SK-N-SH (cell line): ENCODE measurements around the gene CDH2.

Source experiments
- EP300 ChIP-seq, 2 experiments: IDR thresholded peaks; 2 replicates each; pipeline versions ENCODE4 v1.4.0 to v1.6.1; 2012; ENCODE audit warnings: borderline replicate concordance in 1 of 2, low read depth in 1 of 2, low read length in 1 of 2
- MEF2A ChIP-seq: IDR thresholded peaks from 2 replicates; pipeline ENCODE4 v1.4.0; 2012; ENCODE audit warnings: low read depth, borderline replicate concordance
- POLR2AphosphoS5 ChIP-seq: IDR thresholded peaks from 2 replicates; pipeline ENCODE4 v1.6.1; 2012; ENCODE audit warnings: low read depth, low read length
- RAD21 ChIP-seq: IDR thresholded peaks from 2 replicates; pipeline ENCODE4 v1.6.1; 2012; ENCODE audit warnings: mild to moderate bottlenecking, low read length
- TAF1 ChIP-seq: IDR thresholded peaks from 2 replicates; pipeline ENCODE4 v1.6.1; 2012; ENCODE audit warnings: low read depth, mild to moderate bottlenecking, low read length, moderate library complexity, borderline replicate concordance
- YY1 ChIP-seq: IDR thresholded peaks from 2 replicates; pipeline ENCODE4 v1.4.0; 2012; ENCODE audit warnings: low read depth, mild to moderate bottlenecking
- TF ChIP-seq, protein P1 (sequence below): fragments of 200-600 bp; sonication (generic); IDR thresholded peaks from 2 replicates; pipeline ENCODE4 v1.6.1; 2017; ENCODE audit warnings: antibody characterized with exemption, mild to moderate bottlenecking, moderate library complexity
- TF ChIP-seq, protein P2 (sequence below): IDR thresholded peaks from 2 replicates; pipeline ENCODE4 v1.4.0; 2012; ENCODE audit warnings: low read depth

DNA sequence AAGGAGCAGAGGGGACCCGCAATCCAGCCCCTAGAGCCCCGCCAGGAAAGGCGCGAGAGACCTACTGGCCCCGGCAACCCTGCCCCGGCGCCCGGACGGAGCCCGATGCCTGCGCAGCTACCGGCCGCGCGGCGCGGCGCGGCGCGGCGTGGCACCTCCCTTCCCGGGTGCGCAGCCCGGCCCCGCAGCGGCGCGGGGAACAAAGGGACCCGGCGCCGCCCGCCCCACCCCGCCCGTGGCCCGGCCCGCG is 307 bp downstream of the CDH2 start:
- TF ChIP-seq, protein P1, sequence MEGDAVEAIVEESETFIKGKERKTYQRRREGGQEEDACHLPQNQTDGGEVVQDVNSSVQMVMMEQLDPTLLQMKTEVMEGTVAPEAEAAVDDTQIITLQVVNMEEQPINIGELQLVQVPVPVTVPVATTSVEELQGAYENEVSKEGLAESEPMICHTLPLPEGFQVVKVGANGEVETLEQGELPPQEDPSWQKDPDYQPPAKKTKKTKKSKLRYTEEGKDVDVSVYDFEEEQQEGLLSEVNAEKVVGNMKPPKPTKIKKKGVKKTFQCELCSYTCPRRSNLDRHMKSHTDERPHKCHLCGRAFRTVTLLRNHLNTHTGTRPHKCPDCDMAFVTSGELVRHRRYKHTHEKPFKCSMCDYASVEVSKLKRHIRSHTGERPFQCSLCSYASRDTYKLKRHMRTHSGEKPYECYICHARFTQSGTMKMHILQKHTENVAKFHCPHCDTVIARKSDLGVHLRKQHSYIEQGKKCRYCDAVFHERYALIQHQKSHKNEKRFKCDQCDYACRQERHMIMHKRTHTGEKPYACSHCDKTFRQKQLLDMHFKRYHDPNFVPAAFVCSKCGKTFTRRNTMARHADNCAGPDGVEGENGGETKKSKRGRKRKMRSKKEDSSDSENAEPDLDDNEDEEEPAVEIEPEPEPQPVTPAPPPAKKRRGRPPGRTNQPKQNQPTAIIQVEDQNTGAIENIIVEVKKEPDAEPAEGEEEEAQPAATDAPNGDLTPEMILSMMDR = no peak
- TF ChIP-seq TAF1 = no peak
- TF ChIP-seq POLR2AphosphoS5 = no peak
- TF ChIP-seq, protein P2, sequence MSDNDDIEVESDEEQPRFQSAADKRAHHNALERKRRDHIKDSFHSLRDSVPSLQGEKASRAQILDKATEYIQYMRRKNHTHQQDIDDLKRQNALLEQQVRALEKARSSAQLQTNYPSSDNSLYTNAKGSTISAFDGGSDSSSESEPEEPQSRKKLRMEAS = no peak
- TF ChIP-seq MEF2A = no peak
- TF ChIP-seq EP300 (IDR thresholded peaks at IDR 0.05; ENCODE audit: borderline replicate concordance in 1 of 2, low read depth in 1 of 2, low read length in 1 of 2) = no peak
- TF ChIP-seq RAD21 = no peak
- TF ChIP-seq YY1 = no peak
